Right lobe of liver (tissue), 6 donors: ENCODE results near the gene ACTBL2. TPM values are rescaled to one million over a fixed set of nuclear protein-coding genes. Genes with fewer than 3 reads are reported as not detected.

ENCODE experiments used
- ATAC-seq, 4 donors: fragments of 200-7000 bp; cut with Tn5 transposase; one replicate each; pipeline ENCODE4 v1.9.1; 2020; ENCODE audit warnings: mild to moderate bottlenecking in 4 of 4, moderate library complexity in 4 of 4
- DNase-seq, 3 donors: peaks; one replicate each; pipeline ENCODE4 v3.0.0-alpha.2; 2020
- H3K27ac ChIP-seq, 3 donors: fragments of 200-600 bp; one replicate each; pipeline ENCODE4 v1.8.0; 2022
- H3K27me3 ChIP-seq, 2 donors: fragments of 200-600 bp; one replicate each; pipeline ENCODE4 v1.8.0; 2022
- H3K36me3 ChIP-seq, 4 donors: fragments of 200-600 bp; sonication (generic) in 1 of 4; one replicate each; pipeline versions ENCODE4 v1.5.1 to v1.8.0; 2017 to 2022; ENCODE audit warnings: control low read depth in 1 of 4
- H3K4me1 ChIP-seq, 4 donors: fragments of 200-600 bp; sonication (generic) in 1 of 4; one replicate each; pipeline versions ENCODE4 v1.5.1 to v1.8.0; 2017 to 2022; ENCODE audit warnings: control low read depth in 1 of 4
- H3K4me3 ChIP-seq, 3 donors: fragments of 200-600 bp; one replicate each; pipeline ENCODE4 v1.8.0; 2022
- H3K9me3 ChIP-seq, 4 donors: fragments of 200-600 bp; sonication (generic) in 1 of 4; one replicate each; pipeline versions ENCODE4 v1.5.1 to v1.8.0; 2017 to 2022; ENCODE audit warnings: control low read depth in 1 of 4
- CTCF ChIP-seq, 4 donors: fragments of 200-600 bp in 3 of 4; fragments of 450-650 bp in 1 of 4; IDR thresholded peaks; one replicate each; pipeline versions ENCODE4 v1.5.1 to v1.8.0; 2016 to 2022; ENCODE audit warnings: antibody characterized with exemption in 4 of 4, mild to moderate bottlenecking in 2 of 4
- POLR2A ChIP-seq: fragments of 450-650 bp; IDR thresholded peaks from one replicate; pipeline ENCODE4 v1.6.1; 2017; ENCODE audit warnings: antibody characterized with exemption, mild to moderate bottlenecking
- WGBS: methylation state at CpG from one replicate; pipeline ENCODE4 v1.1.6; 2018; ENCODE audit warnings: low coverage, low lambda C conversion rate; ENCODE audit not compliant: insufficient coverage; ENCODE audit errors: missing lambda C conversion rate; 5-methylcytosine and 5-hydroxymethylcytosine counted together
- intact Hi-C, 2 donors: fragments of 100-400 bp; cut with DNase I; formaldehyde crosslinking; loops; one replicate each; pipeline versions ENCODE4 v1.11.2 to v1.14.1; 2022
- total RNA-seq, 6 experiments: library from RNA; depleted of rRNA in 2 of 6; stranded (reverse); fragments of >200 nt in 2 of 6; fragmentation: NEBNext Ultra II Directional in 3 of 6; extraction: Animal tissue kit (Norgen Biotek cat#: 25700) in 3 of 6; gene quantifications; one replicate each; pipeline versions ENCODE4 v1.1.0 to v1.2.4, GENCODE V29; 2016 to 2023
- donor health status: DM: no; HTN: yes; CAD: no.
- donor health status: DM: no; HTN: no; CAD: no.
- donor health status: DM: no; HTN: no; CAD: no.
- donor health status: DM: no; HTN: yes; CAD: no.
- donor health status: DM: no; HTN: yes; CAD: no.

The ACTBL2 gene
- total RNA-seq, 6 experiments from 2014 or later, result not detected

- H3K36me3 ChIP-seq, result no peaks in the 10 kb centered on the region
- TF ChIP-seq POLR2A (no peak), CTCF (IDR thresholded peaks at IDR 0.05) (no peak)
- intact Hi-C loops, result no loop called here
- DNase-seq, result no peak
- no peak for ATAC-seq
- H3K4me1 ChIP-seq, result no peaks in the 10 kb centered on the region
- no peaks in the 10 kb centered on the region for H3K9me3 ChIP-seq
- no peak overlapping the region for H3K4me3 ChIP-seq
- H3K27ac ChIP-seq, result no peak overlapping the region
- no peaks in the 10 kb centered on the region for H3K27me3 ChIP-seq
- WGBS, result 82% methylated on average over 4 of the region's 4 CpGs
These were observed 28.9 kb downstream of the ACTBL2 start for GRCh38 chr5:57453728-57454127.

- H3K9me3 ChIP-seq, result no peaks in the 10 kb centered on the region
- H3K27ac ChIP-seq, result no peak overlapping the region
- H3K27me3 ChIP-seq, result no peaks in the 10 kb centered on the region
- H3K4me3 ChIP-seq, result no peak overlapping the region
- no peaks in the 10 kb centered on the region for H3K4me1 ChIP-seq
- no peak for DNase-seq
- no peak for ATAC-seq
- intact Hi-C loops, result no loop called here
- H3K36me3 ChIP-seq, result no peaks in the 10 kb centered on the region
- TF ChIP-seq POLR2A (no peak), CTCF (IDR thresholded peaks at IDR 0.05) (no peak)
These were observed 29.7 kb downstream of the ACTBL2 start for GRCh38 chr5:57452885-57453284.

- Histone ChIP-seq H3K27ac (no peak overlapping the region), H3K4me3 (no peak overlapping the region), H3K36me3 (no peaks in the 10 kb centered on the region), H3K4me1 (no peaks in the 10 kb centered on the region), H3K9me3 (no peaks in the 10 kb centered on the region), H3K27me3 (no peaks in the 10 kb centered on the region)
- TF ChIP-seq CTCF (IDR thresholded peaks at IDR 0.05) (no peak), POLR2A (no peak)
- WGBS, result 50% methylated on average over 4 of the region's 4 CpGs
- ATAC-seq (no peak), DNase-seq (no peak)
- intact Hi-C loops, result no loop called here
These were observed 31.4 kb downstream of the ACTBL2 start for GRCh38 chr5:57450991-57451876.

GRCh38 chr5:57448751-57449150 is 33.9 kb downstream of the ACTBL2 start:
- DNase-seq, result no peak
- TF ChIP-seq CTCF (IDR thresholded peaks at IDR 0.05) (no peak), POLR2A (no peak)
- Histone ChIP-seq H3K9me3 (no peaks in the 10 kb centered on the region), H3K4me1 (no peaks in the 10 kb centered on the region), H3K27me3 (no peaks in the 10 kb centered on the region), H3K4me3 (no peak overlapping the region), H3K27ac (no peak overlapping the region), H3K36me3 (no peaks in the 10 kb centered on the region)
- no CpG with 5 or more reads among the region's 1 CpG for WGBS
- intact Hi-C loops, result no loop called here
- ATAC-seq, result no peak
